ENCODE data around the gene RPS6KB2. TPM values are rescaled to one million over a fixed set of nuclear protein-coding genes. Genes with fewer than 3 reads are reported as not detected.

RPS6KB2 gene
- total RNA-seq, 2 experiments from 2014 or later = 57.4 to 57.5 TPM

DNA sequence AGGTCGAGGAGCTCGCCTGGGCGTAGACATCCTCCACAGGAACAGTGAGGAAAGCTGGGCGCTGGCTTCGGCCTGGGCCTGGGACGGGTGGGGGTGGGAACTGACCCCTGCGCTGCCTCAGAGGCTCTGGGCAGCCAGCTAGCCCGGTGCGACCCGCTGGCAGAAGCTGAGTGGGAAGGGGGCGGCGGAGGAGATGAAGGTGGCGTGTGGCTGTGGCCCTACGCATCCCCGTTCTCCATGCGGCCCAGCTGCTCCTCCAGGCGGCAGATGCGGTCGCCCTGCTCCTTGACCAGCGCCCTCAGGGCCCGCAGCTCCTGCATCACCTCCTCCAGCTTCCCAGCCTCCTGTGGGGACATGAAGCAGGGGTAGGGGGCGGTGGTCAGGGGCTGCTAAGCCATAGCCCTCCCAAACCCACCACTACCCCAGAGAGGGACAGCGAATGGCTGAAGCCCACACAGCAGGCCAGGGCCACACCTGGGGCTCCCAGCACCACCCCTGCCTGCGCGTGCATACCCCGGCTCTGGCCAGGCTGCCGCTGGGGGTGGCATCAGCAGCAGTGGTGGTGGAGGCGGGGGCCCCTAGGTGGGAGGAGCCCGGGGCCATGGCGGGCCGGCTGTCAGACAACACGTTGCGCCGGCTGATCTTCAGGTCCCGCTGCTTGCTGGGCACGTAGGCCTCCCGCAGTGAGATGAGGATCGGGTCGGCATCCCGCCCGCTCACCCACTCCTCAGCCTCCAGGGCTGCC is 10.0 kb downstream of the RPS6KB2 start:
- peaks cover 55% of the 10 kb centered on the region for H3K4me1 Mint-ChIP-seq (ENCODE audit: low read depth)
- peak overlapping the region; percentile 85 for H3K4me3 Mint-ChIP-seq
- H3K36me3 Mint-ChIP-seq = peaks cover 47% of the 10 kb centered on the region
- intact Hi-C loops (cut with micrococcal nuclease) = loop anchor here (2.0 kb wide), 2 partner anchors 30 to 46 kb away; partner anchors contain the start of gene TMEM134
- CTCF ChIA-PET = interaction anchor here (0.9 to 3.9 kb wide), 16 partner anchors 9 to 87 kb away, joined by 3 to 46 read pairs (median 4); partner anchors contain the start of genes CDK2AP2, PITPNM1, PPP1CA and RPS6KB2
- H3K27me3 Mint-ChIP-seq = no peaks in the 10 kb centered on the region
- no peaks in the 10 kb centered on the region for H3K9me3 Mint-ChIP-seq
- peak overlapping the region; percentile 95 for H3K27ac Mint-ChIP-seq
- peak; percentile 91 for DNase-seq
- POLR2A ChIA-PET = interaction anchor here (0.8 to 6.8 kb wide), 21 partner anchors 9 to 192 kb away, joined by 3 to 68 read pairs (median 6); partner anchors contain the start of genes AIP, CLCF1, NUDT8 and PITPNM1

DNA sequence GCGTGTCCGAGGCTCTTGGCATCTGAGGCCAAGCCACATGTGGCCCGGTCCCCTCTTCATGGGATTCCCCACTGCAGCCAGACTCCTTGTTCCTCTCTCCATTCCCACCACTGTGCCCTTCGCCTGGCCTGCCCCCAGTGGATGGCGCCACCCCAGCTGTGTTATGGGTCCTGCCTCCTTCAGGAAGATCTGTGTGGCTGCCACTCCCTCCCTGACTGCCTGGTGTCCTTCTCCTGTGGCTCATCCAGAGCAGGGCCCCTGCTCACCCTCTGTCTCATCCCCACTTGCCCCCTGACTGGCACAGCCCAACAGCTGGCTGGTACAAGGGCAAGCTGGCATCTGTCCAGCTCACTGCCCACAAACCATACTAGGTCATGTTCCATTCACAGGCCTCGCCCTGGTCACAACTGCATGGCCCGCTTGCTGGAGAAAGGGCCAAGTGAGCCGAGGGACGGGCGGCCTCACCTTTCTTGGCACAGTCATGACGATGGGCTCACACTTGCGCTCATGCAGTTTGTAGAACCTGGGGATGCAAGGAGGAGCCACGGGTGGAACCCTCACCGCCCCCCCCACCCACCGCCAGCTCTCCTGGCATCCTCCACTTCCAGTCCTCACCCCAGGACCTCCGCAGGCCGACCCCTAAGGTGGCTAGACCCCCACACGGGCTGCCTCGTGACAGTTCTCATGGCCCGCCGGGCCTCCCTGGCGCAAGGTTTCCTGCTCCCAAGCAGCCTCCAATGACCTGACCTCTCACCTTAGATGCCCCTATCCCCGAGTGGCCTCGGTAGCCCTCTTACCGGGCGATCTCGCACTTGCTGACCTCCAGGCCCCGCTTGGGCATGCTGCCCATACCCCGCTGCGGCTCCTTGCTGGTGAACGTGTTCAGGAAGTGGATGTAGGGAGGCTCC is 11.3 kb downstream of the RPS6KB2 start:
- Mint-ChIP-seq H3K9me3 (no peaks in the 10 kb centered on the region), H3K4me1 (ENCODE audit: low read depth) (peaks cover 51% of the 10 kb centered on the region), H3K36me3 (peaks cover 43% of the 10 kb centered on the region), H3K27me3 (no peaks in the 10 kb centered on the region), H3K27ac (peak overlapping the region; percentile 95), H3K4me3 (peak overlapping the region; percentile 85)
- intact Hi-C loops (cut with micrococcal nuclease) = loop anchor here (1.0 to 2.0 kb wide), 3 partner anchors 29 to 66 kb away; partner anchors contain the start of genes PITPNM1 and TMEM134
- ChIA-PET CTCF (interaction anchor here (0.8 to 3.9 kb wide), 11 partner anchors 11 to 175 kb away, joined by 3 to 46 read pairs (median 4); partner anchors contain the start of genes PPP1CA, RAD9A, RPS6KB2 and TBC1D10C), POLR2A (interaction anchor here (0.6 to 6.8 kb wide), 14 partner anchors 19 to 1467 kb away, joined by 3 to 68 read pairs (median 6); partner anchors contain the start of genes AIP, CLCF1, NUDT8 and PPP1CA)
- DNase-seq = peak; percentile 72

DNA sequence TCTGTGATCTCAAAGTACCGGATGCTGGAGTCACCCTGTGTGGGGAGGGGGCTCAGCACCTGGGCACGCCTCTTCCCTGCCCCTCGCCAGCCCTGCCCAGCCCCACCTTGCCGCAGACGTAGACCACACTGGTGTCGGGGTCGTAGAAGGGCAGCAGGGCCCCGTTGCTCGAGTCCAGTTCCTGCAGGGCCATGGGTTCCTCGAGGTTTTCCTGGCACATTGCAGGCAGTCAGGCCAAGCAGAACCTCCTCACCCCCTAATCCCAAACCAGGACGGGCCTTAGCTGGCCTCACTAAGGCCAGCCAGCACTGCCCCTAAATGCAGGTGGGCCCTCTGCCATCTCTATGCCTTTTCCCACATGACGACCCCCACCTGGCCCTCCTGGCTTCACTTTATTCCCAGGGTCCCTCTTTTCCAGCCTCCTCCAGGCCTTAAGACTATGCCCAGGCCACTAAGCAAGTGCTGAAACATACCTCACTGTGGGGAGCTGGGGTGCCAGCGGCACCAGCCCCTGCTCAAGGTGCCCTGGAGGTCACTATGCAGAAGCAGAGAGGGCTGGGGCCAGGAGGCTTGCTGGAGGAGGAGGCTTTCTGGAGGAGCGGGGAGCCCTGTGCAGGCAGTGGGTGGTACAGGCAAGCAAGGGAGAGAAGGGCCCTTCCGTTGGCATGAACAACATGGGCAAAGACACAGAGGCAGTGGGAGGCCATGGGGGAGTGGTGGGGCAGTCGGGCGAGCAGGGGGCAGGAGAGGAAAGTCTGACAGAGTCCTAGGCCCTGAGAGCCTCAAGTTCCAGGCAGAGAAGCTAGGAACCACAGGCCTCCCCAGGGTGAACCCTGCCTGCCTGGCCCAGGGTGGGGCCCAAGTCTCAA is 12.2 kb downstream of the RPS6KB2 start:
- peak; percentile 56 for DNase-seq
- ChIA-PET CTCF (interaction anchor here (0.9 to 2.4 kb wide), 2 partner anchors 12 to 28 kb away, joined by 3 to 6 read pairs; partner anchors contain the start of gene RPS6KB2), POLR2A (interaction anchor here (0.8 to 6.8 kb wide), 4 partner anchors 12 to 84 kb away, joined by 3 to 67 read pairs (median 4); partner anchors contain the start of genes AIP and RPS6KB2)
- intact Hi-C loops (cut with micrococcal nuclease) = no loop called here
- no peaks in the 10 kb centered on the region for H3K27me3 Mint-ChIP-seq
- peaks cover 39% of the 10 kb centered on the region for H3K36me3 Mint-ChIP-seq
- peak overlapping the region; percentile 95 for H3K27ac Mint-ChIP-seq
- peak overlapping the region; percentile 85 for H3K4me3 Mint-ChIP-seq
- H3K4me1 Mint-ChIP-seq (ENCODE audit: low read depth) = peaks cover 55% of the 10 kb centered on the region
- no peaks in the 10 kb centered on the region for H3K9me3 Mint-ChIP-seq

DNA sequence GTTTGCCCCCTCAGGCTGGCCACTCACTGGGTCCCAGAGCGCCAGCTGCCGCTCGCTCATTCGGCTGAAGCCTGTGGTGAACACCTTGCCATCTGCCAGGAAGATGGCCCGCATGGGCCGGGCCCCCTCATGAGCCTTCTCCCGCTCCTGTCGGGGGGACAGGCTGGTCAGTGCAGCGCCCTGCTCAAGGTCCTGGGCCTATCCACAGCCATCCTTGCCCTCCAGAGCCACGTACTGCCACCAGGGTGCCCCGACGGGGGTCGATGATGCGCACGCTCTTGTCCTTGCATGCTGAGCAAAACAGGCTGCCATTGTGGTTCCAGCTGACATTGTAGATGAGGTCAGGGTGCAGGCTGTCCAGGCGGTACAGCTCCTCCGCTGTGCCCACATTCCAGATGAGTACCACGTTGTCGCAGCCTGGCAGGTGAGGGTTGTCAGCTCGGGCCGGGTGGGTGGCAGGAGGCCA is 12.8 kb downstream of the RPS6KB2 start:
- H3K4me3 Mint-ChIP-seq = no peak overlapping the region
- peaks cover 32% of the 10 kb centered on the region for H3K36me3 Mint-ChIP-seq
- CTCF ChIA-PET = interaction anchor here (0.9 kb wide), 1 partner anchor 27 kb away, joined by 3 read pairs; no protein-coding TSS in a partner anchor

DNA sequence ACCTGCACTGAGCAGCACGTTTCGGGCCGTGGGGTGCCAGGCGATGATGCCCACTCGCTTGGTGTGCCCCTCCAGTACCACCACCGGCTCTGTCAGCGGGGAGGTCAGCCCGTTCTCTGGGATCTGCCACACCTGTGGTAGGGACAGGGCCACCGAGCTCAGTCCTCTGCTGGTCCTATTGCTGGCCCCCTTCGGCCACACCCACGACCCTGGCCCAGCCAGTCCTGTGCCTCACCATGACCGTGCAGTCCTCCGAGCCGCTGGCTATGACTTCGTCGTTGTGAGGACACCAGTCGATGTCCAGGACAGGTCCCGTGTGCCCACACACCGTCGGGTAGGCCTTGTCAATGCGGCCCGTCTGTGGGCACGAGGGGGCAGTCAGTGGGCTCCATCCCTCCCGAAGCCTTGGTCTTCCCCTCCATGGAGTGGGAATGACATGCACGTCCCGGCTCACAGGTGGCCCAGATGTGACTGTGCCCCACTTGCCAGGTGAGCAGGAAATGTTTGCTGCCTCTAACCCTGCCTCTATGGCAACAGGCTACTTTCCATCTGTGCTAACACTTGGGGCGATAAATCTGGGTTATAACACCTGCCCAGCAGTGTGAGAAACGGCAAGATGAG is 13.5 kb downstream of the RPS6KB2 start:
- no peaks in the 10 kb centered on the region for H3K27me3 Mint-ChIP-seq
- POLR2A ChIA-PET = no interaction called here
- CTCF ChIA-PET = no interaction called here
- no peaks in the 10 kb centered on the region for H3K9me3 Mint-ChIP-seq
- H3K4me1 Mint-ChIP-seq (ENCODE audit: low read depth) = peaks cover 60% of the 10 kb centered on the region
- intact Hi-C loops (cut with micrococcal nuclease) = no loop called here
- H3K36me3 Mint-ChIP-seq = peaks cover 27% of the 10 kb centered on the region
- no peak overlapping the region for H3K4me3 Mint-ChIP-seq
- peak overlapping the region; percentile 42 for H3K27ac Mint-ChIP-seq
- no peak for DNase-seq

More for the DNA sequence above, 12.8 kb downstream of the RPS6KB2 start:
- Mint-ChIP-seq H3K27ac (peak overlapping the region; percentile 69), H3K9me3 (no peaks in the 10 kb centered on the region), H3K4me1 (ENCODE audit: low read depth) (peaks cover 57% of the 10 kb centered on the region), H3K27me3 (no peaks in the 10 kb centered on the region)
- POLR2A ChIA-PET = interaction anchor here (1.0 to 6.8 kb wide), 3 partner anchors 13 to 45 kb away, joined by 3 to 67 read pairs (median 3); partner anchors contain the start of genes AIP and RPS6KB2
- intact Hi-C loops (cut with micrococcal nuclease) = no loop called here
- DNase-seq = no peak

DNA sequence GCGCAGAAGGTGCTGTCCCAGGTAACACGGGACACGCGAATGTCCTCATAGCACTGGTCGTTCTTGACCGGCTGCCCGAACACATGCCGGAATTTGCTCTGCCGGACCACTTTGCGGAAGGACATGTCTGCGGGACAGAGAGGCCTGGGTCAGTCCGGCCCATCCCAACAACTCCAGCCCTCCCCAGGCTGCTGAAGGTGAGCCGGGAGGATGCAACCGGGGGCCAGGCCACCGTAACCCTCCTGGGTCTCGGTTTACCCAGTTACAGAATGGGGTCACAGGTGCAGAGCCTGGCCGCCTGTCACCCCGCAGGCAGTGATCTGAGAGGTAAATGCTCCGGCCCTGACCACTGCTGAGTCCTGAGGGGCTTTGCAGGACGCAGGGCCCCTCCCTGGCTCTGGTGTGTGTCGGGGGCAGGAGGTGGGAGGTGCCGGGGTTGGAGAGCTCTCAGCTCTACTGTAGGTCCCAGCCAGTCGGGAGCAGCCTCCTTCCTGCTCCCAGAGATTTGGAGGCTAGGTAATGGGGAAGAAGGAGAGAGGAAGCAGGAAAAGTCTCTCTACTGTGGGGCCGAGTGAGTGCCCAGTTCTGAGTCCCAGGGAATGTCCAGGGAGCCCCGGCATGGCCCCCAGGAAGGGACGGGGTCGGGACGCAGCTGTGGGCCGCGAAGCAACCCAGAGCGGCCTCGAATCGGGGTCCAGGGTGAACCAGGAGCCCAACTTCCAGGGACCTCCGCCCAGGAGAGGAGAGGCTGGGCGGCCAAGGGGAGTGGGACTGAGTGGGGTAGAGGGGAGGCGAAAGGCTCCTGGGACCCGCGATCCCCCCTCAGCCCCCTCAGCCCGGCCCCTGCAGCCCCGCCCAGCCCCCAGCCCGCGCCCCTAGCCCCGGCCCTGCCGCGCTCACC is 14.5 kb downstream of the RPS6KB2 start:
- no peaks in the 10 kb centered on the region for H3K27me3 Mint-ChIP-seq
- ChIA-PET POLR2A (interaction anchor here (0.8 to 1.0 kb wide), 2 partner anchors 22 to 43 kb away, joined by 3 read pairs; no protein-coding TSS in a partner anchor), CTCF (interaction anchor here (0.8 kb wide), 1 partner anchor 26 kb away, joined by 3 read pairs; the partner anchor contains the start of gene TMEM134)
- H3K9me3 Mint-ChIP-seq = no peaks in the 10 kb centered on the region
- H3K36me3 Mint-ChIP-seq = peaks cover 20% of the 10 kb centered on the region
- peak overlapping the region; percentile 51 for H3K27ac Mint-ChIP-seq
- no peak for DNase-seq
- peaks cover 69% of the 10 kb centered on the region for H3K4me1 Mint-ChIP-seq (ENCODE audit: low read depth)
- H3K4me3 Mint-ChIP-seq = peak overlapping the region; percentile 59
- intact Hi-C loops (cut with micrococcal nuclease) = no loop called here

DNA sequence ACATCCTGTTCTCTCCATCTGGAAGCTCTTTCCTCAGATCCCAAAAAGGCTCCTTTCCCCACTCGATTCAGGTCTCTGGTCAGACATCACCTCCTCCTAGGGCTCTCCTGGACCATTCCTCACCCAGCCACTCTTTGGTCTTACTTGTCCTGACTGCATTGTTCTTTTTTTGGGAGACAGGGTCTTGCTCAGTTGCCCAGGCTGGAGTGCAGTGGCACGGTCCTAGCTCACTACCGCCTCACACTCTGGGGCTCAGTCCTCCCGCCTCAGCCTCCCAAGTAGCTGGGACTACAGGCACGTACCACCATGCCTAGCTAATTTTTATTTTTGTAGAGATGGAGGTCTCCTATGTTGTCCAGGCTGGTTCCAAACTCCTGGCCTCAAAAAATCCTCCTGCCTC is 17.2 kb downstream of the RPS6KB2 start:
- Mint-ChIP-seq H3K27ac (peak overlapping the region; percentile 79), H3K4me1 (ENCODE audit: low read depth) (peaks cover 71% of the 10 kb centered on the region), H3K9me3 (no peaks in the 10 kb centered on the region), H3K4me3 (peak overlapping the region; percentile 77), H3K27me3 (no peaks in the 10 kb centered on the region), H3K36me3 (no peaks in the 10 kb centered on the region)
- CTCF ChIA-PET = interaction anchor here (0.6 to 1.1 kb wide), 2 partner anchors 44 to 55 kb away, joined by 3 read pairs; partner anchors contain the start of gene PPP1CA
- no peak for DNase-seq
- intact Hi-C loops (cut with micrococcal nuclease) = no loop called here
- POLR2A ChIA-PET = interaction anchor here (0.6 to 1.0 kb wide), 2 partner anchors 9 to 15 kb away, joined by 3 to 4 read pairs; no protein-coding TSS in a partner anchor

DNA sequence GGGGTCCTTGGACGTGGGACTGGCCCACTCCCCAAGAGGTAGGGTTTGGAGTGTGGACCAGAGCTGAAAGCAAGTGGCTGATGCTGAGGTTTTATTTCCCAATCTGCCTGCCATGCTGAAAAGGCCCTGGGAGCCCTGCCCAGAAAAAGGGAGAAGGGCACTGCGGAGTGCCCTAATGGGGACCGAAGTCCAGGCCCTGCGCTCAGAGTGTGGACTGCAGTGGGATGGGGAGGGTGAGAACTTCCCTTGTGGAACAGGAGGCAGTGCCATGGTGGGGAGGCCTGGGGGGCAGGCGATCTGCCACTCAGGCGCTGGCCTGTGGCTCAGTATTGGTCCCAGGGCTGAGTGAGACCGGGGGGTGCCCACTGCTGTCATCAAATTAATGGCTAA is 19.9 kb downstream of the RPS6KB2 start:
- ChIA-PET CTCF (no interaction called here), POLR2A (interaction anchor here (1.3 kb wide), 1 partner anchor 11 kb away, joined by 7 read pairs; the partner anchor contains the start of gene PTPRCAP)
- no peak overlapping the region for H3K27ac Mint-ChIP-seq
- no peaks in the 10 kb centered on the region for H3K36me3 Mint-ChIP-seq
- H3K27me3 Mint-ChIP-seq = no peaks in the 10 kb centered on the region
- DNase-seq = no peak
- no peaks in the 10 kb centered on the region for H3K9me3 Mint-ChIP-seq
- intact Hi-C loops (cut with micrococcal nuclease) = no loop called here
- H3K4me3 Mint-ChIP-seq = no peak overlapping the region
- H3K4me1 Mint-ChIP-seq (ENCODE audit: low read depth) = peaks cover 54% of the 10 kb centered on the region

DNA sequence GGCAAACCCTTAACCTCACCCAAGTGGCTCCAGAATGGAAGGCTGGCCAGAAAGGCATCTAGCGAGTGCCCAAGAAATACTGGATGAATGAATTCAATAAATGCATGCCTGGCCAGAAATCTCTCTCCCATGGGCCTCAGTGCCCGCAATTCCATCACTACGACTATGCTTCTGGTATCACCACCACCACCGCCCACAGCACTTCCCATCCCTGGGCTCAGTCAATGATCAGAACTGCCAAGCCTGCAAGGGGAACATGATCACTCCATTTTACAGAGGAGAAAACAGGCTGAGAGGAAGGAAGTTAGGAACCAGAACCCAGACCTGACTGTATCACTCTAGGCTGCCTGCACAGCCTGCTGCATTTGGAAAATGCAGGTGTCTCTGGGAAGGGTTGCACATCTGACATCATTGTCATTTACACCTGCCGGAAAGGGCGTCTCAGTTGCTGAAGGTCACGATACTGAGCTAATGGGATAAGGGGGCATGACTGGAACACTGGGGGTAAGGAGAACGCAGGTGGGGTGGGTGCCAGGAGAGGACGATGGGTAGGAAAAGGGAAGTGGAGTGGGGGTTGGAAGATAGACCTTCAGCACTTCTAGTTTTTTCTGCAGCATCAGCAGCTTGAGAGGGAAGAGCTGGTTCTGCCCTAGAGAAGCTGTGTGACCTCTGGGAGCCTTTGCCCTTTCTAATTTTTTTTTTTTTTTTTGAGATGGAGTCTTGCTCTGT is 21.0 kb downstream of the RPS6KB2 start:
- intact Hi-C loops (cut with micrococcal nuclease) = no loop called here
- CTCF ChIA-PET = interaction anchor here (0.6 kb wide), 1 partner anchor 12 kb away, joined by 3 read pairs; the partner anchor contains the start of gene PTPRCAP
- H3K36me3 Mint-ChIP-seq = no peaks in the 10 kb centered on the region
- no peak overlapping the region for H3K27ac Mint-ChIP-seq
- POLR2A ChIA-PET = interaction anchor here (0.6 to 2.4 kb wide), 4 partner anchors 12 to 114 kb away, joined by 3 to 8 read pairs (median 4); partner anchors contain the start of genes PPP1CA, PTPRCAP and RPS6KB2
- no peak for DNase-seq
- H3K4me3 Mint-ChIP-seq = no peak overlapping the region
- H3K4me1 Mint-ChIP-seq (ENCODE audit: low read depth) = peaks cover 50% of the 10 kb centered on the region
- no peaks in the 10 kb centered on the region for H3K9me3 Mint-ChIP-seq
- H3K27me3 Mint-ChIP-seq = no peaks in the 10 kb centered on the region
